Caco-2 (cell line): ENCODE results near the gene TGFB2. TPM values are rescaled to one million over a fixed set of nuclear protein-coding genes. Genes with fewer than 3 reads are reported as not detected.

Source experiments
- BruUV-seq: library from RNA; stranded (reverse); fragments of 400-500 nt; replicated peaks from 2 replicates; lab custom pipeline; 2021; lab: Mats Ljungman, UMichigan
- CTCF ChIA-PET: fragments of 300-600 bp; sonication (Branson Sonifier 250); formaldehyde crosslinking; loops from one replicate; lab custom pipeline; 2022; ENCODE audit warnings: antibody characterized with exemption; lab: Charles Lee
- POLR2A ChIA-PET: fragments of 300-600 bp; sonication (Branson Sonifier 250); formaldehyde crosslinking; loops from one replicate; lab custom pipeline; 2022; ENCODE audit warnings: antibody characterized with exemption; lab: Charles Lee
- DNase-seq, 2 experiments: peaks; one replicate each; pipeline versions ENCODE4 v3.0.0 to v3.0.0-alpha.2; 2020 to 2022
- H3K27me3 ChIP-seq: replicated peaks from 2 replicates; pipeline ENCODE4 v1.6.0; 2011; ENCODE audit warnings: low read length; ENCODE audit not compliant: control insufficient read depth, insufficient read depth
- H3K36me3 ChIP-seq: 2 replicates; pipeline ENCODE4 v1.5.1; 2011; ENCODE audit warnings: low read length; ENCODE audit not compliant: control insufficient read depth, insufficient read depth
- H3K4me1 ChIP-seq: fragments of 250-450 bp; sonication (Bioruptor Pico); 2 replicates; pipeline ENCODE4 v1.5.1; 2020; ENCODE audit warnings: mild to moderate bottlenecking
- H3K4me3 ChIP-seq: 2 replicates; pipeline ENCODE4 v1.5.1; 2011; ENCODE audit warnings: low read depth, mild to moderate bottlenecking, control low read depth, low read length
- H3K9me3 ChIP-seq: fragments of 250-450 bp; sonication (Bioruptor Pico); 2 replicates; pipeline ENCODE4 v1.5.1; 2020; ENCODE audit warnings: mild to moderate bottlenecking, moderate library complexity
- H3K27ac Mint-ChIP-seq: one replicate; pipeline ENCODE4 v1.8.0; 2022; ENCODE audit warnings: mixed read lengths; ENCODE audit not compliant: unreplicated experiment
- H3K27me3 Mint-ChIP-seq: one replicate; pipeline ENCODE4 v1.8.0; 2022; ENCODE audit warnings: mixed read lengths; ENCODE audit not compliant: insufficient read depth, unreplicated experiment
- H3K36me3 Mint-ChIP-seq: one replicate; pipeline ENCODE4 v1.8.0; 2022; ENCODE audit warnings: mild to moderate bottlenecking, mixed read lengths; ENCODE audit not compliant: insufficient read depth, unreplicated experiment
- H3K4me1 Mint-ChIP-seq: one replicate; pipeline ENCODE4 v1.8.0; 2022; ENCODE audit warnings: low read depth, mixed read lengths; ENCODE audit not compliant: unreplicated experiment
- H3K4me3 Mint-ChIP-seq: one replicate; pipeline ENCODE4 v1.8.0; 2022; ENCODE audit warnings: mild to moderate bottlenecking, moderate library complexity, mixed read lengths; ENCODE audit not compliant: unreplicated experiment
- H3K9me3 Mint-ChIP-seq: one replicate; pipeline ENCODE4 v1.8.0; 2022; ENCODE audit warnings: mixed read lengths; ENCODE audit not compliant: unreplicated experiment
- CTCF ChIP-seq, 2 experiments: fragments of 200-600 bp in 1 of 2; IDR thresholded peaks; 1 replicate in 1 of 2; 2 replicates in 1 of 2; pipeline versions ENCODE4 v1.5.1 to v1.8.0; 2011 to 2022; ENCODE audit warnings: antibody characterized with exemption in 1 of 2, control low read depth in 1 of 2, inconsistent platforms in 1 of 2, low read depth in 1 of 2, low read length in 1 of 2, mild to moderate bottlenecking in 1 of 2, moderate library complexity in 1 of 2; ENCODE audit not compliant: insufficient read depth in 1 of 2, severe bottlenecking in 1 of 2, unreplicated experiment in 1 of 2
- intact Hi-C: fragments of 100-400 bp; cut with micrococcal nuclease; formaldehyde crosslinking; loops from one replicate; pipeline ENCODE4 v1.10.0; 2022; ENCODE audit not compliant: unreplicated experiment
- total RNA-seq: library from RNA; stranded (reverse); gene quantifications from 2 replicates; pipeline ENCODE4 v1.2.3, GENCODE V29; 2022

Gene TGFB2
- total RNA-seq, 1 experiment from 2014 or later: 14.2 TPM

- ChIA-PET CTCF (no interaction called here), POLR2A (no interaction called here)
- no peak overlapping the region for H3K4me3 Mint-ChIP-seq
- no TSS peak for BruUV-seq
- Histone ChIP-seq H3K9me3 (no peaks in the 10 kb centered on the region), H3K27me3 (no peaks in the 10 kb centered on the region), H3K4me3 (no peak overlapping the region), H3K36me3 (no peaks in the 10 kb centered on the region), H3K4me1 (peaks cover 11% of the 10 kb centered on the region; the same call in 1 of the 2 replicates)
- intact Hi-C loops: no loop called here
- H3K27me3 Mint-ChIP-seq: no peaks in the 10 kb centered on the region
- no peaks in the 10 kb centered on the region for H3K9me3 Mint-ChIP-seq
- DNase-seq: no peak
- H3K4me1 Mint-ChIP-seq: peaks cover 8% of the 10 kb centered on the region
- no peaks in the 10 kb centered on the region for H3K36me3 Mint-ChIP-seq
- TF ChIP-seq CTCF (IDR thresholded peaks at IDR 0.05; ENCODE audit: insufficient read depth in 1 of 2, low read depth in 1 of 2, low read length in 1 of 2, severe bottlenecking in 1 of 2, unreplicated experiment in 1 of 2): no peak
- H3K27ac Mint-ChIP-seq: no peak overlapping the region
Observed at GRCh38 chr1:218429301-218429700, 84.2 kb downstream of the TGFB2 start.

- no TSS peak for BruUV-seq
- peaks cover 8% of the 10 kb centered on the region for H3K4me1 Mint-ChIP-seq
- TF ChIP-seq CTCF (IDR thresholded peaks at IDR 0.05; ENCODE audit: insufficient read depth in 1 of 2, low read depth in 1 of 2, low read length in 1 of 2, severe bottlenecking in 1 of 2, unreplicated experiment in 1 of 2): no peak
Observed at GRCh38 chr1:218430346-218430745, 85.2 kb downstream of the TGFB2 start.

GRCh38 chr1:218430822-218431221, 85.7 kb downstream of the TGFB2 start:
- BruUV-seq: no TSS peak
- no peak overlapping the region for H3K27ac Mint-ChIP-seq
- Histone ChIP-seq H3K9me3 (no peaks in the 10 kb centered on the region), H3K27me3 (no peaks in the 10 kb centered on the region), H3K4me3 (no peak overlapping the region), H3K4me1 (peaks cover 11% of the 10 kb centered on the region; the same call in 1 of the 2 replicates), H3K36me3 (no peaks in the 10 kb centered on the region)
- ChIA-PET CTCF (no interaction called here), POLR2A (no interaction called here)
- TF ChIP-seq CTCF (IDR thresholded peaks at IDR 0.05; ENCODE audit: insufficient read depth in 1 of 2, low read depth in 1 of 2, low read length in 1 of 2, severe bottlenecking in 1 of 2, unreplicated experiment in 1 of 2): no peak
- H3K9me3 Mint-ChIP-seq: no peaks in the 10 kb centered on the region
- intact Hi-C loops: no loop called here
- no peak overlapping the region for H3K4me3 Mint-ChIP-seq
- no peak for DNase-seq
- no peaks in the 10 kb centered on the region for H3K27me3 Mint-ChIP-seq
- H3K4me1 Mint-ChIP-seq: peaks cover 8% of the 10 kb centered on the region
- peaks cover 1% of the 10 kb centered on the region for H3K36me3 Mint-ChIP-seq

More at GRCh38 chr1:218430346-218430745, 85.2 kb downstream of the TGFB2 start:
- H3K27ac Mint-ChIP-seq: no peak overlapping the region
- CTCF ChIA-PET: no interaction called here
- no peak overlapping the region for H3K4me3 ChIP-seq
- POLR2A ChIA-PET: no interaction called here
- H3K9me3 Mint-ChIP-seq: no peaks in the 10 kb centered on the region
- no peak for DNase-seq
- peaks cover 11% of the 10 kb centered on the region; the same call in 1 of the 2 replicates for H3K4me1 ChIP-seq
- H3K36me3 ChIP-seq: no peaks in the 10 kb centered on the region
- H3K36me3 Mint-ChIP-seq: no peaks in the 10 kb centered on the region
- no peaks in the 10 kb centered on the region for H3K27me3 Mint-ChIP-seq
- H3K9me3 ChIP-seq: no peaks in the 10 kb centered on the region
- H3K4me3 Mint-ChIP-seq: no peak overlapping the region
- intact Hi-C loops: no loop called here
- no peaks in the 10 kb centered on the region for H3K27me3 ChIP-seq
